ENCODE results near the gene TUBE1. TPM values are rescaled to one million over a fixed set of nuclear protein-coding genes. Genes with fewer than 3 reads are reported as not detected.
A peak's percentile ranks its signal among the peaks of the same experiment; 100 is the strongest.

TUBE1 gene, protein sequence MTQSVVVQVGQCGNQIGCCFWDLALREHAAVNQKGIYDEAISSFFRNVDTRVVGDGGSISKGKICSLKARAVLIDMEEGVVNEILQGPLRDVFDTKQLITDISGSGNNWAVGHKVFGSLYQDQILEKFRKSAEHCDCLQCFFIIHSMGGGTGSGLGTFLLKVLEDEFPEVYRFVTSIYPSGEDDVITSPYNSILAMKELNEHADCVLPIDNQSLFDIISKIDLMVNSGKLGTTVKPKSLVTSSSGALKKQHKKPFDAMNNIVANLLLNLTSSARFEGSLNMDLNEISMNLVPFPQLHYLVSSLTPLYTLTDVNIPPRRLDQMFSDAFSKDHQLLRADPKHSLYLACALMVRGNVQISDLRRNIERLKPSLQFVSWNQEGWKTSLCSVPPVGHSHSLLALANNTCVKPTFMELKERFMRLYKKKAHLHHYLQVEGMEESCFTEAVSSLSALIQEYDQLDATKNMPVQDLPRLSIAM
- 4.3 and 13.7 TPM in 2 replicates for total RNA-seq

DNA sequence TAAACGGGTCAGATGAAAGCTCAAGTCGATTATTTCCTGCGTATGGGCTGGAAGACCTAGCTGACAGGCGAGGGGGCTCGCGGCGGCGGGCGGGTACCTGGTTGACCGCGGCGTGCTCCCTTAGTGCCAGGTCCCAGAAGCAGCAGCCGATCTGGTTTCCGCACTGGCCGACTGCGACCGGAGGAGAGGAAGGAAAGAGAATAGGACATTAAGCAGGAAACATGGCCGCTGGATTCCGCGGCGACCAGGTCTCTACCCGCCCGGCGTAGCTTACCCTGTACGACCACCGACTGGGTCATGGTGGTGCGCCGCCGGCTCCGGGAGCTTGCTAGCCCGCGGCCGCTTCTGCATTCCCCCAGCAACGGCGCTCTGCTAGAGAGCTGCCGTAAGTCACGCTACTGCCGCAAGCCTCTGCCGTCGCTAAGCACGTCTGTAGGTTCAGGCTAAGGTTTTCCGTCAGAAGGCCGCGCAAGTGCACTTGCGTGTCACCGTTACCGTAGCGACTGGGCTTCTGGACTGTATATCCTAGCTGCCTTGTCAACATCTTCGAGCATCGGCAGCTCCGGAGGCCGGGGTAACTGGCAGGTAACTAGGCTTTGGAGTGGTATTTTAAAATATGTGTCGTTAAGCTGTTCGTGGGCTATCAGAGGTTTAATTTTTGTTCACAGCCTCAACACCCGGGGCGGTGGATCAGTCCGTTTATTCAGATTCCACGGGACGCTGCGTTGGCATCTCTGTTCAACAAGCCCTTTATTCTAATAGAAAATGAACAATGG, at the start of gene TUBE1, which contains the start of gene FAM229B:
Gene TUBE1 (minus strand): TSS at position 347 of the 776 bp plus-strand sequence. CDS start 48 bp downstream, at position 299.
Gene FAM229B (plus strand): TSS at position 456 of the 776 bp plus-strand sequence. CDS start 11,693 bp downstream, outside the sequence.
- H3K4me3 ChIP-seq (ENCODE audit: low read depth, low read length): peak within 1 kb of the TSS; percentile 73
- TF ChIP-seq, protein P1, sequence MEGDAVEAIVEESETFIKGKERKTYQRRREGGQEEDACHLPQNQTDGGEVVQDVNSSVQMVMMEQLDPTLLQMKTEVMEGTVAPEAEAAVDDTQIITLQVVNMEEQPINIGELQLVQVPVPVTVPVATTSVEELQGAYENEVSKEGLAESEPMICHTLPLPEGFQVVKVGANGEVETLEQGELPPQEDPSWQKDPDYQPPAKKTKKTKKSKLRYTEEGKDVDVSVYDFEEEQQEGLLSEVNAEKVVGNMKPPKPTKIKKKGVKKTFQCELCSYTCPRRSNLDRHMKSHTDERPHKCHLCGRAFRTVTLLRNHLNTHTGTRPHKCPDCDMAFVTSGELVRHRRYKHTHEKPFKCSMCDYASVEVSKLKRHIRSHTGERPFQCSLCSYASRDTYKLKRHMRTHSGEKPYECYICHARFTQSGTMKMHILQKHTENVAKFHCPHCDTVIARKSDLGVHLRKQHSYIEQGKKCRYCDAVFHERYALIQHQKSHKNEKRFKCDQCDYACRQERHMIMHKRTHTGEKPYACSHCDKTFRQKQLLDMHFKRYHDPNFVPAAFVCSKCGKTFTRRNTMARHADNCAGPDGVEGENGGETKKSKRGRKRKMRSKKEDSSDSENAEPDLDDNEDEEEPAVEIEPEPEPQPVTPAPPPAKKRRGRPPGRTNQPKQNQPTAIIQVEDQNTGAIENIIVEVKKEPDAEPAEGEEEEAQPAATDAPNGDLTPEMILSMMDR (conservative IDR thresholded peaks at IDR 0.05; ENCODE audit: low read depth, low read length): no peak
- peak; percentile 85 for DNase-seq (ENCODE audit: low read depth)

DNA sequence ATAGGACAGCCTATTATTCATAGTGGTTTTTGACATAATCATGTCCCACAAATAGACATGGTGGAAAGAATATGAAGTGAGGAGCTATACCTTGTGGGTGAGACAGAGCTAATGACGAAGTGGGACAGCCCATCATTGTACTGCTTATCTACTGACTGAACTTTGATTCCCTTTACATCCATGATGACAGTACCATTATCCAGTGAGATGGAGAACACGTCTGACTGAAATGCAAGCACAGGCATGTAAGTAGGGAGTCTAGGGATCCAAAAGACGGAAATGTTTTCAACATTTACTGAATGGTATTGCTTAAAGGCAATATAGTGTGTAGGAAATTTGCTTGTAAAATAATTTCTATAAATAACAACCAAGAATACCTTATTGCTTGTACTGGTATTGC, 43.6 kb upstream of the TUBE1 start:
- no peak overlapping the region for H3K4me3 ChIP-seq (ENCODE audit: low read depth, low read length)
- TF ChIP-seq, protein P1 (conservative IDR thresholded peaks at IDR 0.05; ENCODE audit: low read depth, low read length): no peak

DNA sequence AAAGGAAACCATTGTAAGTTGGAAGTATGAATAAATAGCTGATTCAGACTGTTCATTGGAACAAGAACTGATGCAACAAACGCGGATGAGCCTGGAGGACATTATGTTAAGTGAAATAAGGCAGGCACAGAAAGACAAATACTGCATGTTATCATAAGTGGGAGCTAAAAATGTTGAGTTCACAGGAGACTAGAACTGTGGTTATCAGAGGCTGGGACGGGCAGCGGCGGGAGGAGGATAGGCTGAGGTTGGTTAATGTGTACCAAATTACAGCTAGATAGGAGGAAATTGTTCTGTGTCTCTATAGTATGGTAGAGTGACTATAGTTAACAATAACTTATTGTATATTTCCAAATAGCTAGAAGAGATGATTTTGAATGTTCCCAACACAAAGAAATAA, 40.9 kb upstream of the TUBE1 start:
- TF ChIP-seq, protein P1 (conservative IDR thresholded peaks at IDR 0.05; ENCODE audit: low read depth, low read length): no peak
- no peak for DNase-seq (ENCODE audit: low read depth)
- no peak overlapping the region for H3K4me3 ChIP-seq (ENCODE audit: low read depth, low read length)

More for the DNA sequence above, 43.6 kb upstream of the TUBE1 start:
- DNase-seq (ENCODE audit: low read depth): no peak

DNA sequence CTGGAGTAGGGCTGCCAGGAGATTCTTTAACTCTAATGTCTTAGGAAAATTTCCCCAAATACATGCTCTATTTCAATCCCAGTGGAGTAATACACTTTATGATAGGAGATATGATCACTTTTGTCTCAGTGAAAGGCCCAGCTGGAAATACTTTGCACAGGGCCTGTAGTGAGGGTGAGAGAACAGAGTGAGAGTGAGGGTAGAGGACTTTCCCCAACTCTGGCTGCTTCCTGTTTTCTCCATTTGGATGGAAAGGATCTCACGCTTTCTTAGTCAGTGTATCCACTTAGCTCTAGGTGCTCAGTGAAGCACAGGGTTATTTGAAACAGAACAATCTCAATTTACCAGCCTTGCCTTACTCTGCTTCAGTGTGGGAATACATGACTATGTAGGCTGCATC, 36.7 kb upstream of the TUBE1 start:
- no peak for DNase-seq (ENCODE audit: low read depth)
- H3K4me3 ChIP-seq (ENCODE audit: low read depth, low read length): no peak overlapping the region
- TF ChIP-seq, protein P1 (conservative IDR thresholded peaks at IDR 0.05; ENCODE audit: low read depth, low read length): no peak

DNA sequence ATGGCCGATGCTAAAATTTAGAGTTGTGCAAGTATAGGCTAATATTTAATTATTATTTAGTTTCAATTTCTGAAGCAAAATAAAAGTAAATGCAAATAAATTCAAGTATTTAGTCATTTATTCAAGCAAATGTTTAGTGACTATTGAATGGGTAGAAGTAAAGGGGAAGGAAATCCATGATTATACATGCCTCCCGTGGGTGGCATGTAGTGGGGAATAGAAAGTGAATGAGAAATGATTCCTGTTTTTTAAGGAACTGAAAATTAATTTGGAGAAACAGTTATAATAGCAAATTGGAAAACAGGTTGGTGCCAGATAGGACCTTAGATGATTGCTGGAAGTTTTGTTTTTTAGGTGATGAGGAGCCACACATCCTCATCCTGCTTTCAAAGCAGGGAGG, 35.5 kb upstream of the TUBE1 start:
- DNase-seq (ENCODE audit: low read depth): no peak
- H3K4me3 ChIP-seq (ENCODE audit: low read depth, low read length): no peak overlapping the region
- TF ChIP-seq, protein P1 (conservative IDR thresholded peaks at IDR 0.05; ENCODE audit: low read depth, low read length): no peak

DNA sequence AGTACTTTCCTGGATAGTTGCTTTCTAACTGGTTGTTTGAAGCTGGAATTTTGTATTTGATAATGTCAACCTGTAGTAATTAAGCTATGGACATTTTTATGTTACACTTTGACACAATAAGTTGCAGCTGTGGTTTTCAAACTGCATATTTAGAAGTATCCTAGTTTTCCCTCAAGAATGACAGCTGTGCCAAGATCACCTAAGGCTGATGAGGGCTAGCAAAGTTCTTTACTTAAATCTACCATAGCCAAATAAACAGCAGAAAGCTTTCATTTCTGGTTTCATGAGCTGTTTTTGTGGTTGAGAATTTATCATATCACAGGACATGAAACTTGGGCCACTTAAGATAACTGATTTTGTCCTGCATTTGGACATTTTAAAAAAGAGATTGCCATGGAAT, 30.8 kb upstream of the TUBE1 start:
- H3K4me3 ChIP-seq (ENCODE audit: low read depth, low read length): no peak overlapping the region
- TF ChIP-seq, protein P1 (conservative IDR thresholded peaks at IDR 0.05; ENCODE audit: low read depth, low read length): no peak
- DNase-seq (ENCODE audit: low read depth): no peak

All from epithelial cell of proximal tubule (primary cell).